ENCODE results near the gene RAB44. TPM values are rescaled to one million over a fixed set of nuclear protein-coding genes. Genes with fewer than 3 reads are reported as not detected.

The RAB44 gene
- polyA plus RNA-seq, 1 experiment: 0.04 TPM

GRCh38 chr6:36735110-36736071 lies 37.8 kb downstream of the RAB44 start:
- H3K36me3 ChIP-seq (ENCODE audit: control insufficient read depth, insufficient read depth, low read length): no peaks in the 10 kb centered on the region
- peak; percentile 38 for TF ChIP-seq CTCF (IDR thresholded peaks at IDR 0.05; ENCODE audit: insufficient read depth, low read depth, low read length)
- peak; percentile 52 for DNase-seq (ENCODE audit: low read depth)
- peak overlapping the region; percentile 8; the same call in 1 of the 2 replicates for H3K4me3 ChIP-seq (ENCODE audit: low read depth, low read length)
- POLR2A ChIA-PET: interaction anchor here (0.5 kb wide), 1 partner anchor 30 kb away, joined by 7 read pairs; no protein-coding TSS in a partner anchor
- CTCF ChIA-PET: interaction anchor here (0.9 to 5.1 kb wide), 10 partner anchors 12 to 124 kb away, joined by 3 to 21 read pairs (median 4); partner anchors contain the start of gene CDKN1A
- H3K27me3 ChIP-seq (ENCODE audit: control insufficient read depth, insufficient read depth, low read length): no peaks in the 10 kb centered on the region

DNA sequence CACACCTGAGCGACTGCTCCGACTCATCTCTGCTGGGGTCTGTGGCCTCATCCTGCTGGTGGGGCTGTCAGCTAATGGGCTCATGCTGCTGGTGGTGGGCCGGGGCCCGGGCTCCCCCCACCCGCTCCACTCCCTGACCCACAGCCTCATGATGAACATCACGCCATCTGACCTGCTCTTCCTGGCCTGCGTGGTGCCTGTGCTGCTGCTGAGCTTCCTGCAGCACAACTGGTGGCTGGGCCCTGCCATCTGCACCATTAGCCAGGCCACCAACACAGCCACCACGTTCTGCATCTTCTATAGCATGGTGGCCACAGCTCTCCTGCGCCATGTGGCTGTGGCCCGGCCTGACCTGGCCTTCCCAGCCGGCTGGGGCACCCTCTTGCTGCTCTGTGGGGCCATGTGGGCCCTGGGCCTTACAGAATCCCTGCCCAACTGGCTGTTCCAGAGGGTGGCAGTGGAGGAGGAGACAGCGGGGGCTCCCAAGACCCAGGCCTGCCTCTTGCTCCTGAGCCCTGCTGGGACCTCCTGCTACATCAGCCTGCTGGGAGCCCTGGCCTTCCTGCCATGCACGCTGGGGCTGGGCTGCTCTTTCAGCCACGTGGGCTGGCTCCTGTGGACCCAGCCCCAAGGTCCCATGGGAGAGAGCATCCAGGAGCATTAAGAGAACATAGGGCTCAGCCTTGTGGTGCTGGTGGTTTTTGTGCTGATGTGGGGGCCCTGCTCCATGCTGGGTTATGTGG lies 39.6 kb downstream of the RAB44 start:
- Histone ChIP-seq H3K36me3 (ENCODE audit: control insufficient read depth, insufficient read depth, low read length) (no peaks in the 10 kb centered on the region), H3K27me3 (ENCODE audit: control insufficient read depth, insufficient read depth, low read length) (no peaks in the 10 kb centered on the region), H3K4me3 (ENCODE audit: low read depth, low read length) (no peak overlapping the region)
- CTCF ChIA-PET: interaction anchor here (0.9 to 3.1 kb wide), 6 partner anchors 14 to 112 kb away, joined by 3 to 20 read pairs (median 6); partner anchors contain the start of gene CDKN1A
- TF ChIP-seq CTCF (IDR thresholded peaks at IDR 0.05; ENCODE audit: insufficient read depth, low read depth, low read length): no peak
- POLR2A ChIA-PET: interaction anchor here (0.6 kb wide), 1 partner anchor 128 kb away, joined by 11 read pairs; no protein-coding TSS in a partner anchor
- no peak for DNase-seq (ENCODE audit: low read depth)

DNA sequence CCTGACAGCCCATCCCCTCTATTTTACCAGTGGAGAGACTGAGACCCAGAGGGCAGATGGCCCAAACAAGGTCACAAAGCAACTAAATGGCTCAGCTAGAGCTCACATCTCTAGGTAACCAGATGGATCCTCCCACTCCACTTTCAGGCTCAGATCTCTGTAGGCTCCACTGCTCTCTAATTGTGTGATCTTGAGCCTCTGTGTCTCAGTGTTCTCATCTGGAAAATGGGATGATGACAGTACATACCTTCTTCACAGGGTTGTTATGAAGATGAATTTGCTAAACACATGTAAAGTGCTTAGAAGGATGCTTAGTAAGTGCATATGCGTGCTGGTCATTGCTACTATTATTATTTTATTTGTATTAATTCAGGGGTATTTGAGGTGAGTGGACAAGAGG lies 40.5 kb downstream of the RAB44 start:
- no peak overlapping the region for H3K4me3 ChIP-seq (ENCODE audit: low read depth, low read length)
- CTCF ChIA-PET: interaction anchor here (1.1 kb wide), 1 partner anchor 28 kb away, joined by 3 read pairs; no protein-coding TSS in a partner anchor
- POLR2A ChIA-PET: interaction anchor here (0.6 kb wide), 1 partner anchor 128 kb away, joined by 11 read pairs; no protein-coding TSS in a partner anchor
- no peak for TF ChIP-seq CTCF (IDR thresholded peaks at IDR 0.05; ENCODE audit: insufficient read depth, low read depth, low read length)
- no peak for DNase-seq (ENCODE audit: low read depth)
- no peaks in the 10 kb centered on the region for H3K36me3 ChIP-seq (ENCODE audit: control insufficient read depth, insufficient read depth, low read length)
- H3K27me3 ChIP-seq (ENCODE audit: control insufficient read depth, insufficient read depth, low read length): no peaks in the 10 kb centered on the region

DNA sequence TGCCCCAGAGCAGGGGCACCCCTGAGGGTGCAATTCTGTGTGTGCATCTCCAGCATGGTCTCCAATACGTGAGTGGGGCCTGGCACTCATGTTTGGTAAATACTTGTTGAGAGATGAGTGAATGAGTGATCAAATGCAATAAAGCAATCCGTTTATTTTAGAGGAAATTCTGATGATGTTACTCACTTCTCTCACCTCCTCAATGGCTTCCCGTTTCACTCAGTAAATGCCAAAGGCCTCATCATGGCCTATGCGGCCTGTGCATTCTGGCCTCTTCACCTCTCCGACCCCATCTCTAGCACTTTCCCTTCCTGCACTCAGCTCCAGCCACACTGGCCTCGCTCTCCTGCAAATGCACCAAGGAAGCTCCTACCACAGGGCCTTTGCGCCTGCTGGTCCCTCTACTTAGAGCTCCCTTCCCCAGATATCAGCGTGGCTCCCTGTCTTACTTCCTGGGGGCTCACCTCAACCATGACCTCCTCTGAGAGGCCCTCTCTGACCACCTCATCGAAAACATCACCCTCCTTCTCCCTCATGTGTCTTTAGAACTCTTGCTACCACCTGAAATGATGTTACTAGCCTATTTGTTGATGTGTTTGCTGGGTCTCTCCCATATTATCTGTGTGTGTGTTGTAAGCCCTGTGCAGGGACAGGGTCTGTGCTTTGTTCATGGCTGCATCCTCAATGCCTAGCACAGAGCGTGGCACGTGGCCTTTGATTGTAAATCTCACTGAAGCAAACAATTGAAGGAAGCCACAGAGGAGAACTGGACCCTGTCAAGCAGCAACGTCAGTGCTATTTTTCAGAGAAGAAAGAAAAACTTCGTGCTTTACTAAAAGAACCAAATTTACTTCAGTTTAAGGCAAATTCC lies 42.6 kb downstream of the RAB44 start:
- Histone ChIP-seq H3K27me3 (ENCODE audit: control insufficient read depth, insufficient read depth, low read length) (peaks cover 2% of the 10 kb centered on the region; the same call in 1 of the 2 replicates), H3K36me3 (ENCODE audit: control insufficient read depth, insufficient read depth, low read length) (no peaks in the 10 kb centered on the region), H3K4me3 (ENCODE audit: low read depth, low read length) (no peak overlapping the region)
- ChIA-PET POLR2A (no interaction called here), CTCF (interaction anchor here (0.7 kb wide), 1 partner anchor 1434 kb away, joined by 3 read pairs; no protein-coding TSS in a partner anchor)
- TF ChIP-seq CTCF (IDR thresholded peaks at IDR 0.05; ENCODE audit: insufficient read depth, low read depth, low read length): no peak
- DNase-seq (ENCODE audit: low read depth): no peak
